HepG2 (cell line): ENCODE measurements around the gene TGM3. TPM values are rescaled to one million over a fixed set of nuclear protein-coding genes. Genes with fewer than 3 reads are reported as not detected.

Source experiments
- ATAC-seq: fragments of 200-7000 bp; cut with Tn5 transposase; 3 replicates; pipeline ENCODE4 v1.9.1; 2020; ENCODE audit warnings: mild to moderate bottlenecking, moderate library complexity
- BruUV-seq: library from RNA; stranded (reverse); fragments of 400-500 nt; replicated peaks from 2 replicates; lab custom pipeline; 2021; lab: Mats Ljungman, UMichigan
- CTCF ChIA-PET: fragments of 300-600 bp; formaldehyde crosslinking; extraction: SDS; loops from one replicate; lab custom pipeline; 2021; ENCODE audit warnings: low total read pairs, inconsistent platforms, low intra/inter-chr PET ratio; lab: Yijun Ruan, JAX
- POLR2A ChIA-PET: fragments of 350-600 bp; sonication (Branson Sonifier 250); formaldehyde crosslinking; loops from one replicate; lab custom pipeline; 2020; ENCODE audit warnings: antibody characterized with exemption, inconsistent platforms; lab: Yijun Ruan, JAX
- DNase-seq: peaks from one replicate; pipeline ENCODE4 v3.0.0-alpha.2; 2015; ENCODE audit warnings: low spot score
- FAIRE-seq: peaks from 3 replicates; lab custom pipeline; 2011; peaks lifted over from hg19 to GRCh38; lab: Jason Lieb, UNC
- H2AFZ ChIP-seq: one replicate; pipeline ENCODE4 v1.6.1; 2011; ENCODE audit warnings: low read length, inconsistent platforms
- H3K27ac ChIP-seq: fragments of 300-600 bp; 3 replicates; pipeline ENCODE4 v1.8.0; 2011; ENCODE audit warnings: mixed run types, mild to moderate bottlenecking, mixed read lengths, low read length, inconsistent platforms; ENCODE audit not compliant: insufficient read depth; ENCODE audit errors: extremely low read length
- H3K27me3 ChIP-seq, 2 experiments: fragments of 200-600 bp in 1 of 2; 2 replicates in 1 of 2; 3 replicates in 1 of 2; pipeline versions ENCODE4 v1.6.0 to v1.8.0; 2011; ENCODE audit warnings: low read length in 2 of 2, mild to moderate bottlenecking in 2 of 2, moderate library complexity in 2 of 2, inconsistent platforms in 1 of 2; ENCODE audit not compliant: insufficient read depth in 2 of 2, control insufficient read depth in 1 of 2
- H3K36me3 ChIP-seq, 2 experiments: fragments of 200-600 bp in 1 of 2; replicated peaks in 1 of 2; 2 replicates in 1 of 2; 3 replicates in 1 of 2; pipeline versions ENCODE4 v1.5.1 to v1.8.0; 2011; ENCODE audit warnings: low read length in 2 of 2, inconsistent platforms in 1 of 2; ENCODE audit not compliant: insufficient read depth in 2 of 2, control insufficient read depth in 1 of 2
- H3K4me1 ChIP-seq: 2 replicates; pipeline ENCODE4 v1.5.1; 2012; ENCODE audit warnings: low read length, inconsistent platforms; ENCODE audit not compliant: insufficient read depth
- H3K4me2 ChIP-seq: 2 replicates; pipeline ENCODE4 v1.6.0; 2011; ENCODE audit warnings: low read depth, low read length, inconsistent platforms
- H3K4me3 ChIP-seq, 3 experiments: fragments of 200-600 bp in 1 of 3; sonication (generic), shearing (Covaris generic) in 1 of 3; replicated peaks in 1 of 3; 2 replicates each; pipeline ENCODE4 v1.5.1; 2011 to 2016; ENCODE audit warnings: low read length in 3 of 3, inconsistent platforms in 2 of 3, low read depth in 2 of 3, mild to moderate bottlenecking in 2 of 3, control low read depth in 1 of 3, mixed read lengths in 1 of 3; ENCODE audit not compliant: insufficient read depth in 1 of 3
- H3K79me2 ChIP-seq: one replicate; pipeline ENCODE4 v1.6.1; 2011; ENCODE audit warnings: low read length, inconsistent platforms; ENCODE audit not compliant: insufficient read depth
- H3K9ac ChIP-seq: 2 replicates; pipeline ENCODE4 v1.6.0; 2011; ENCODE audit warnings: mild to moderate bottlenecking, low read depth, low read length, inconsistent platforms; ENCODE audit not compliant: insufficient read depth
- H3K9me3 ChIP-seq: 2 replicates; pipeline ENCODE4 v1.5.1; 2012; ENCODE audit warnings: mild to moderate bottlenecking, low read length
- H4K20me1 ChIP-seq: 2 replicates; pipeline ENCODE4 v1.6.0; 2011; ENCODE audit warnings: inconsistent platforms, mild to moderate bottlenecking, low read length, moderate library complexity; ENCODE audit not compliant: insufficient read depth
- CBX2 ChIP-seq, 2 experiments: fragments of 200-600 bp in 1 of 2; sonication (generic); formaldehyde crosslinking in 1 of 2; IDR thresholded peaks; 2 replicates each; pipeline versions ENCODE4 v1.7.0 to v1.8.1; 2018 to 2022; ENCODE audit warnings: low read depth in 2 of 2, low read length in 1 of 2, mild to moderate bottlenecking in 1 of 2, missing genetic modification reagents in 1 of 2
- DBP ChIP-seq: sonication (generic); formaldehyde crosslinking; IDR thresholded peaks from 2 replicates; pipeline ENCODE4 v1.4.0; 2020; ENCODE audit warnings: missing genetic modification reagents; ENCODE audit errors: not compliant biosample characterization
- EEA1 ChIP-seq: sonication (generic); formaldehyde crosslinking; IDR thresholded peaks from 2 replicates; pipeline ENCODE4 v1.5.1; 2020; ENCODE audit warnings: mild to moderate bottlenecking, missing genetic modification reagents, borderline replicate concordance
- EED ChIP-seq: sonication (generic); formaldehyde crosslinking; IDR thresholded peaks from 2 replicates; pipeline ENCODE4 v1.5.0; 2020; ENCODE audit warnings: mild to moderate bottlenecking, missing genetic modification reagents
- FOXM1 ChIP-seq: sonication (generic); formaldehyde crosslinking; IDR thresholded peaks from 2 replicates; pipeline ENCODE4 v1.5.0; 2020; ENCODE audit warnings: missing genetic modification reagents
- MIER3 ChIP-seq: IDR thresholded peaks from 2 replicates; pipeline ENCODE4 v1.6.1; 2016; ENCODE audit warnings: missing compliant biosample characterization, borderline replicate concordance
- NFE2L1 ChIP-seq: sonication (generic); formaldehyde crosslinking; IDR thresholded peaks from 2 replicates; pipeline ENCODE4 v1.4.0; 2020; ENCODE audit warnings: missing genetic modification reagents, mild to moderate bottlenecking, borderline replicate concordance
- RORA ChIP-seq: sonication (generic); formaldehyde crosslinking; IDR thresholded peaks from 2 replicates; pipeline ENCODE4 v1.5.0; 2020; ENCODE audit warnings: mild to moderate bottlenecking, missing genetic modification reagents, moderate library complexity
- SALL2 ChIP-seq: sonication (generic); formaldehyde crosslinking; IDR thresholded peaks from 2 replicates; pipeline ENCODE4 v1.8.1; 2023; ENCODE audit warnings: mild to moderate bottlenecking, missing genetic modification reagents, inconsistent platforms
- THAP7 ChIP-seq: sonication (generic); formaldehyde crosslinking; IDR thresholded peaks from 2 replicates; pipeline ENCODE4 v1.8.1; 2023; ENCODE audit warnings: mild to moderate bottlenecking, missing genetic modification reagents
- ZBTB7B ChIP-seq: sonication (generic); formaldehyde crosslinking; IDR thresholded peaks from 2 replicates; pipeline ENCODE4 v1.4.0; 2020; ENCODE audit warnings: missing genetic modification reagents
- ZNF101 ChIP-seq: sonication (generic); formaldehyde crosslinking; IDR thresholded peaks from 2 replicates; pipeline ENCODE4 v1.4.0; 2020; ENCODE audit warnings: mild to moderate bottlenecking, low read depth, missing genetic modification reagents, borderline replicate concordance
- ZNF232 ChIP-seq: sonication (generic); formaldehyde crosslinking; IDR thresholded peaks from 2 replicates; pipeline ENCODE4 v1.4.0; 2020; ENCODE audit warnings: missing genetic modification reagents, borderline replicate concordance
- ZNF558 ChIP-seq: sonication (generic); formaldehyde crosslinking; IDR thresholded peaks from 2 replicates; pipeline ENCODE4 v1.9.0; 2022; ENCODE audit warnings: mild to moderate bottlenecking, missing genetic modification reagents, borderline replicate concordance
- ZNF891 ChIP-seq: sonication (generic); formaldehyde crosslinking; IDR thresholded peaks from 2 replicates; pipeline ENCODE4 v1.5.0; 2020; ENCODE audit warnings: mild to moderate bottlenecking, missing genetic modification reagents
- WGBS: methylation state at CpG from one replicate; pipeline ENCODE4 v1.1.6; 2017; ENCODE audit warnings: low lambda C conversion rate; 5-methylcytosine and 5-hydroxymethylcytosine counted together
- in situ Hi-C: cut with HindIII; loops from 2 replicates; pipeline ENCODE4 v1.10.0; 2017; ENCODE audit warnings: low pct_unique_long_range_greater_than_20kb; ENCODE audit not compliant: extremely low pct_ligation_motif_present
- intact Hi-C: fragments of 100-400 bp; cut with micrococcal nuclease; formaldehyde crosslinking; loops from one replicate; pipeline ENCODE4 v1.10.0; 2022; ENCODE audit not compliant: unreplicated experiment
- polyA plus RNA-seq, 8 experiments: library from polyadenylated mRNA; depleted of rRNA in 3 of 8; stranded (reverse) in 7 of 8; unstranded in 1 of 8; fragments of >200 nt; fragmentation: Illumina TruSeq in 4 of 8; extraction: Trizol in 4 of 8; gene quantifications; 2 replicates each; pipeline versions ENCODE4 v1.2.1 to v1.2.3, GENCODE V29; 2011 to 2016; ENCODE audit warnings: low read depth in 4 of 8, missing spikeins in 1 of 8, mixed read lengths in 1 of 8; ENCODE audit not compliant: insufficient read depth in 1 of 8
- total RNA-seq, 5 experiments: library from RNA; depleted of rRNA; stranded (reverse); fragments of >200 nt; fragmentation: Illumina TruSeq; extraction: Trizol; gene quantifications; 2 replicates each; pipeline ENCODE4 v1.2.3, GENCODE V29; 2016; ENCODE audit warnings: low read depth in 1 of 5
- TF ChIP-seq, protein P1 (sequence below): IDR thresholded peaks from 2 replicates; pipeline ENCODE4 v1.6.1; 2018; ENCODE audit warnings: missing genetic modification reagents, mild to moderate bottlenecking, missing compliant biosample characterization

TGM3 gene
- total and polyA plus RNA-seq, 2 of the 13 experiments (the other 11 are each of a cell fraction or from before 2014, with no cell fraction given), result not detected

DNA sequence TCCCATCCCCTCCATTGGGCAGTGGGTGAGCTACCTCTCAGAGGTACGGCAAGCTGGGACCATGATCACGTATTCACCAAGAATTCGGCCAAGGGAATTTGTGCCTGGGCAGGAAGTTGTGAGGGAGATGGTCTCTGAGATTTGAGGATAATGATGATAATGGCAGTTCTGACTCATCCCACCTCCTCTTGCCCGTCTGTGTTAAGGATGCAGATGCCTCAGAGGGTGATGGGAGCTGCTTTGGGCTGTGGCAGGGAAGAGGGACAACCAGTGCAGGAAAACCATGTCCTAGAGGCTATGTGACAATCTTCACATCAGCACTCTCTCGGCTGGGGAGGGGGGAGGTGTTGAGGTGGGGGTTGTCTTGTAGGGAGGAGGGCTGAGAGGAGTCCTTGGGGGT lies 89.2 kb downstream of the TGM3 start:
- in situ Hi-C loops (no loop called here), intact Hi-C loops (no loop called here)
- peaks cover 0 to 3% of the 10 kb centered on the region in 2 experiments; a peak in 3 of 5 replicates for H3K27me3 ChIP-seq
- H3K4me2 ChIP-seq, result no peak overlapping the region
- DNase-seq, result no peak
- H3K27ac ChIP-seq, result no peak overlapping the region
- H3K9me3 ChIP-seq, result peaks cover 15% of the 10 kb centered on the region
- TF ChIP-seq ZNF891 (no peak), ZBTB7B (CRISPR knock-in tag) (no peak), DBP (CRISPR knock-in tag) (no peak), SALL2 (no peak), THAP7 (CRISPR knock-in tag) (no peak), NFE2L1 (CRISPR knock-in tag) (no peak), FOXM1 (CRISPR knock-in tag) (no peak), ZNF101 (CRISPR knock-in tag) (no peak), CBX2 (IDR thresholded peaks at IDR 0.05; ENCODE audit: low read depth, low read length) (no peak), CBX2 (CRISPR knock-in tag; IDR thresholded peaks at IDR 0.05; ENCODE audit: low read depth) (no peak), ZNF232 (CRISPR knock-in tag) (no peak), RORA (CRISPR knock-in tag) (no peak), MIER3 (no peak), EED (no peak), EEA1 (no peak), ZNF558 (no peak)
- TF ChIP-seq, protein P1, sequence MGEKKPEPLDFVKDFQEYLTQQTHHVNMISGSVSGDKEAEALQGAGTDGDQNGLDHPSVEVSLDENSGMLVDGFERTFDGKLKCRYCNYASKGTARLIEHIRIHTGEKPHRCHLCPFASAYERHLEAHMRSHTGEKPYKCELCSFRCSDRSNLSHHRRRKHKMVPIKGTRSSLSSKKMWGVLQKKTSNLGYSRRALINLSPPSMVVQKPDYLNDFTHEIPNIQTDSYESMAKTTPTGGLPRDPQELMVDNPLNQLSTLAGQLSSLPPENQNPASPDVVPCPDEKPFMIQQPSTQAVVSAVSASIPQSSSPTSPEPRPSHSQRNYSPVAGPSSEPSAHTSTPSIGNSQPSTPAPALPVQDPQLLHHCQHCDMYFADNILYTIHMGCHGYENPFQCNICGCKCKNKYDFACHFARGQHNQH, result no peak
- no peak for ATAC-seq
- no peak overlapping the region for H3K4me3 ChIP-seq
- no peak overlapping the region for H3K9ac ChIP-seq
- H3K79me2 ChIP-seq, result no peaks in the 10 kb centered on the region
- H4K20me1 ChIP-seq, result no peaks in the 10 kb centered on the region
- H3K36me3 ChIP-seq, result no peaks in the 10 kb centered on the region
- FAIRE-seq, result no peak
- POLR2A ChIA-PET, result no interaction called here
- WGBS, result 26% methylated on average over 5 of the region's 5 CpGs
- H3K4me1 ChIP-seq, result no peaks in the 10 kb centered on the region
- CTCF ChIA-PET, result no interaction called here
- H2AFZ ChIP-seq, result no peak overlapping the region
- BruUV-seq, result no TSS peak
